GM19025 (cell line): ENCODE measurements around the gene RHOBTB3.
A peak's percentile ranks its signal among the peaks of the same experiment; 100 is the strongest.
"Not testable (repeated sequence)": the region's sequence is repeated elsewhere in the genome, so short reads cannot be mapped to it uniquely, and the experiment has no call there.

Source experiments
- ATAC-seq: cut with Tn5 transposase; IDR thresholded peaks from one replicate; pipeline ENCODE4 v1.9.1; 2021; ENCODE audit warnings: mild to moderate bottlenecking, low read depth, moderate library complexity; ENCODE audit not compliant: unreplicated experiment

The RHOBTB3 gene

DNA sequence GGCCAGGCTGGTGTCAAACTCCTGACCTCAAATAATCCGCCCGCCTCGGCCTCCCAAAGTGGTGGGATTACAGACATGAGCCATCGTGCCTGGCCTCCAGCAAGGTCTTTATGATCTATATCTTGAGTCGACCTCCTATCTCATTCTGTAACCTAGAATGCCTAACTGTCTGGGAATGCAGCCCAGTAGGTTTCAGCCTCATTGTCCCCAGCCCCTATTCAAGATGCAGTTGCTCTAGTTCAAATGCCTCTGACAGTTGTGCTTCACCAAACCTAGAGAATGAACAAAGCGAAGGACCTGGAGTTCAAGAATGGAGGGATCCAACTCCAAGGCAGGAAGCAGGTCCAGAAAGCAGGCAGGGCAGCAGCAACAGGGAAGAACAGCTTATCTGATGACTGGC is 60.6 kb downstream of the RHOBTB3 start:
- ATAC-seq = no peak

- ATAC-seq = no peak
Measured at GRCh38 chr5:95794070-95794516, 63.0 kb downstream of the RHOBTB3 start.

GRCh38 chr5:95797301-95797700 is 66.2 kb downstream of the RHOBTB3 start:
- no peak for ATAC-seq

GRCh38 chr5:95798048-95798447 is 66.9 kb downstream of the RHOBTB3 start:
- ATAC-seq = no peak

- no peak for ATAC-seq
Measured at GRCh38 chr5:95798545-95798944, 67.4 kb downstream of the RHOBTB3 start.

DNA sequence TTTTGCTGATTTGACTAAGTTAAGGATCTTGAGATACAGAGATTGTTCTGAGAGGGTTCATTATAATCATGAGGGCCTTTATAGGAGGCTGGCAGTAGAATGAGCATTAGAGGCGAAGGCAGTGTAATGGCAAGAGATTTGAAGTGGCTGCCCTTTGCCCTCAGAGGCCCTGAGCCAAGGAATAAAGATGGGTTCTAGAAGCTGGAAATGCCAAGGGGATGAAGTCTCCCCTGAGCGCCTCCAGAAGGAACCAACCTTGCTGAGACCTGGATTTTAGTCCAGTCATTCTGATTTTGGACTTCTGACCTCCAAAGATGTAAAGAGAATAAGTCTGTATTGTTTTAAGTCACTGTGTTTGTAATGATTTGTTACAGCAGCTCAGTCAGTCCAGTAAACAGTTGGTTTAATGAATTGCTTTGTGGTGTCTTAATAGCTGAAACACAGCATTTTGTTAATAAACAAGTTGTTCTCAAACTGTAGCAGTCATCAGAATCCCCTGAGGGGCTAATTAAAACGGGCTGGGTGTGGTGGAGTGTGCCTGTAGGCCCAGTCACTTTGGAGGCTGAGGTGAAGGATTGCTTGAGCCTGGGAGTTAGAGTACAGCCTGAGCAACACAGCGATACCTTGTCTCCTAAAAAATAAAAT is 68.2 kb downstream of the RHOBTB3 start:
- ATAC-seq = no peak

- ATAC-seq = no peak
Measured at GRCh38 chr5:95800553-95800952, 69.4 kb downstream of the RHOBTB3 start.

GRCh38 chr5:95801532-95801931 is 70.4 kb downstream of the RHOBTB3 start:
- ATAC-seq = no peak

- ATAC-seq = no peak
Measured at GRCh38 chr5:95801961-95802360, 70.8 kb downstream of the RHOBTB3 start.

GRCh38 chr5:95803271-95804148 is 72.4 kb downstream of the RHOBTB3 start:
- no peak for ATAC-seq

GRCh38 chr5:95804736-95805539 is 73.8 kb downstream of the RHOBTB3 start:
- no peak for ATAC-seq

- ATAC-seq = no peak
Measured at GRCh38 chr5:95806687-95807086, 75.6 kb downstream of the RHOBTB3 start.

- ATAC-seq = no peak
Measured at GRCh38 chr5:95808013-95808685, 77.0 kb downstream of the RHOBTB3 start.

- ATAC-seq = peak; percentile 100
Measured at GRCh38 chr5:95808686-95809413, 77.7 kb downstream of the RHOBTB3 start.

DNA sequence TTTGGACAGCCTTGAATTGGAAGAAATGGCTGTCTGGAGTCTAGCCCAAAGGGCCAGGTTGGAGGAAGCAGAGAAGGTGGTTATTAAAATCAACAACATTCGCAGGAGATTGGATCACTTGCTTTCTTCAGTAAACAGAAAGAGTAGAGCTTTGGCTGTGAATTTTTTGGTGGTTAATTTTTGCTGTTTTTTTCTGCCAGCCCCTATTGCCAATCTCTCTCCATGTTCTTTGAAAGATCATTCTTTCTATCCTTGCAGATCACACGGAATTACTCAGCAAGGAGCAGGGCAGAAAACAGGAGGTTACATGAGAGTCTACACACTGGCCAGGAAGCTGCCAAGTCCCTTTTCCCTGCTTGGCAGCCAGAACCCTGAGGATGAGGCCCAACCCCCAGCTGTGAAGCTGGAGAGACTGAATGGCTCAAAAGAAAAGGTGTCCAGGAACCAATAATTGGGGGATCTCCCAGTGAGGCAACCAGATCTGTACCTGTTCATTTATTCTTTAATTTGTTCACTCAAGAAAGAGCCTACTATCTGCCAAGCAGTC is 78.4 kb downstream of the RHOBTB3 start:
- no peak for ATAC-seq

GRCh38 chr5:95810305-95811125 is 79.4 kb downstream of the RHOBTB3 start:
- no peak for ATAC-seq

DNA sequence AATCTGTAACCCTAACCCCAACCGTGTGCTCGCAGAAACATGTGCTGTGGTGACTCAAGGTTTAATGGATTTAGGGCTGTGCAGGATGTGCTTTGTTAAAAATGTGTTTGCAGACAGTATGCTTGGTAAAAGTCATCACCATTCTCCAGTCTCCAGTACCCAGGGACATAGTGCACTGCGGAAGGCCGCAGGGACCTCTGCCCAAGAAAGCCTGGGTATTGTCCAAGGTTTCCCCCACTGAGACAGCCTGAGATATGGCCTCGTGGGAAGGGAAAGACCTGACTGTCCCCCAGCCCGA is 79.9 kb downstream of the RHOBTB3 start:
- not testable (repeated sequence) for ATAC-seq

GRCh38 chr5:95811461-95812073 is 80.4 kb downstream of the RHOBTB3 start:
- not testable (repeated sequence) for ATAC-seq
